H1 (cell line): Measurements from ENCODE around the gene WDR54. TPM values are rescaled to one million over a fixed set of nuclear protein-coding genes. Genes with fewer than 3 reads are reported as not detected.

Experiments
- ASH2L ChIP-seq: fragments of 200-600, 300-600 bp; sonication (generic); IDR thresholded peaks from one replicate; pipeline ENCODE4 v1.7.1; 2017; ENCODE audit warnings: low read length
- BACH1 ChIP-seq: IDR thresholded peaks from 2 replicates; pipeline ENCODE4 v1.6.1; 2012; ENCODE audit warnings: low read length, improper control_type of control experiment
- CBX8 ChIP-seq: fragments of 300-800, 300-1000 bp; sonication (generic); IDR thresholded peaks from 2 replicates; pipeline ENCODE4 v1.7.1; 2016; ENCODE audit warnings: low read depth, low read length, borderline replicate concordance
- CEBPB ChIP-seq: IDR thresholded peaks from 2 replicates; pipeline ENCODE4 v1.6.1; 2012; ENCODE audit warnings: low read depth, low read length
- CREB1 ChIP-seq: IDR thresholded peaks from 2 replicates; pipeline ENCODE4 v1.6.1; 2012; ENCODE audit warnings: inconsistent platforms
- EP300 ChIP-seq, 2 experiments: IDR thresholded peaks; 1 replicate in 1 of 2; 2 replicates in 1 of 2; pipeline ENCODE4 v1.6.1; 2011 to 2012; ENCODE audit warnings: low read depth in 2 of 2, low read length in 2 of 2, mild to moderate bottlenecking in 2 of 2, borderline replicate concordance in 1 of 2, inconsistent platforms in 1 of 2, moderate library complexity in 1 of 2
- EZH2 ChIP-seq: fragments of 200-600 bp; sonication (generic); IDR thresholded peaks from 2 replicates; pipeline ENCODE4 v1.7.1; 2012; ENCODE audit warnings: low read depth, mild to moderate bottlenecking, moderate library complexity, low read length, inconsistent platforms; ENCODE audit not compliant: severe bottlenecking
- GABPA ChIP-seq: IDR thresholded peaks from 2 replicates; pipeline ENCODE4 v1.6.1; 2011; ENCODE audit warnings: mild to moderate bottlenecking, low read length, moderate library complexity, borderline replicate concordance; ENCODE audit not compliant: insufficient read depth
- GTF2F1 ChIP-seq: IDR thresholded peaks from 2 replicates; pipeline ENCODE4 v1.6.1; 2012; ENCODE audit warnings: low read depth, low read length, improper control_type of control experiment, borderline replicate concordance
- KDM1A ChIP-seq: fragments of 200-600, 300-600 bp; sonication (generic); IDR thresholded peaks from 2 replicates; pipeline ENCODE4 v1.7.1; 2016; ENCODE audit warnings: mild to moderate bottlenecking, low read length, borderline replicate concordance
- POLR2A ChIP-seq, 2 experiments: IDR thresholded peaks; 1 replicate in 1 of 2; 2 replicates in 1 of 2; pipeline ENCODE4 v1.6.1; 2011; ENCODE audit warnings: low read depth in 2 of 2, low read length in 2 of 2, mild to moderate bottlenecking in 2 of 2; ENCODE audit errors: control extremely low read depth in 1 of 2
- SP4 ChIP-seq: IDR thresholded peaks from 2 replicates; pipeline ENCODE4 v1.6.1; 2012; ENCODE audit warnings: low read length, inconsistent platforms
- SUZ12 ChIP-seq: fragments of 200-600 bp; sonication (generic); IDR thresholded peaks from 2 replicates; pipeline ENCODE4 v1.6.1; 2012; ENCODE audit warnings: mild to moderate bottlenecking, inconsistent platforms, low read length, moderate library complexity, mixed read lengths
- TBP ChIP-seq: IDR thresholded peaks from 2 replicates; pipeline ENCODE4 v1.6.1; 2011; ENCODE audit warnings: low read depth, low read length, improper control_type of control experiment
- TCF12 ChIP-seq: IDR thresholded peaks from 2 replicates; pipeline ENCODE4 v1.6.1; 2011; ENCODE audit warnings: low read depth, mild to moderate bottlenecking, low read length
- YY1 ChIP-seq: IDR thresholded peaks from 2 replicates; pipeline ENCODE4 v1.6.1; 2011; ENCODE audit warnings: low read depth, mild to moderate bottlenecking, low read length
- polyA plus RNA-seq, 7 experiments: library from polyadenylated mRNA; depleted of rRNA in 3 of 7; stranded (reverse) in 5 of 7; unstranded in 2 of 7; fragments of >200 nt in 5 of 7; fragments of 200-250 nt in 2 of 7; gene quantifications; 1 replicate in 5 of 7; 2 replicates in 1 of 7; 4 replicates in 1 of 7; pipeline versions ENCODE4 v1.2.1 to v1.2.3, GENCODE V29; 2011 to 2013; ENCODE audit warnings: missing spikeins in 2 of 7, mixed read lengths in 2 of 7
- total RNA-seq: library from RNA; stranded (reverse); fragmentation: NEBNext Ultra II Directional; extraction: Animal tissue kit (Norgen Biotek cat#: 25700); gene quantifications from 2 replicates; pipeline ENCODE4 v1.2.1, GENCODE V29; 2021
- TF ChIP-seq, protein P1 (sequence below): IDR thresholded peaks from 2 replicates; pipeline ENCODE4 v1.6.1; 2012; ENCODE audit warnings: inconsistent platforms
- TF ChIP-seq, protein P2 (sequence below): IDR thresholded peaks from 2 replicates; pipeline ENCODE4 v1.6.1; 2012; ENCODE audit warnings: low read length, inconsistent platforms
- TF ChIP-seq, protein P3 (sequence below), 3 experiments: IDR thresholded peaks; 1 replicate in 2 of 3; 2 replicates in 1 of 3; pipeline versions ENCODE4 v1.5.1 to v1.6.1; 2011; ENCODE audit warnings: low read length in 3 of 3, mild to moderate bottlenecking in 3 of 3, inconsistent platforms in 2 of 3, low read depth in 1 of 3, moderate library complexity in 1 of 3; ENCODE audit not compliant: insufficient read depth in 1 of 3; ENCODE audit errors: control extremely low read depth in 1 of 3

The WDR54 gene
- total and polyA plus RNA-seq, 2 of the 8 experiments (the other 6 are each of a cell fraction or from before 2014, with no cell fraction given), result 41.6 to 125 TPM

DNA sequence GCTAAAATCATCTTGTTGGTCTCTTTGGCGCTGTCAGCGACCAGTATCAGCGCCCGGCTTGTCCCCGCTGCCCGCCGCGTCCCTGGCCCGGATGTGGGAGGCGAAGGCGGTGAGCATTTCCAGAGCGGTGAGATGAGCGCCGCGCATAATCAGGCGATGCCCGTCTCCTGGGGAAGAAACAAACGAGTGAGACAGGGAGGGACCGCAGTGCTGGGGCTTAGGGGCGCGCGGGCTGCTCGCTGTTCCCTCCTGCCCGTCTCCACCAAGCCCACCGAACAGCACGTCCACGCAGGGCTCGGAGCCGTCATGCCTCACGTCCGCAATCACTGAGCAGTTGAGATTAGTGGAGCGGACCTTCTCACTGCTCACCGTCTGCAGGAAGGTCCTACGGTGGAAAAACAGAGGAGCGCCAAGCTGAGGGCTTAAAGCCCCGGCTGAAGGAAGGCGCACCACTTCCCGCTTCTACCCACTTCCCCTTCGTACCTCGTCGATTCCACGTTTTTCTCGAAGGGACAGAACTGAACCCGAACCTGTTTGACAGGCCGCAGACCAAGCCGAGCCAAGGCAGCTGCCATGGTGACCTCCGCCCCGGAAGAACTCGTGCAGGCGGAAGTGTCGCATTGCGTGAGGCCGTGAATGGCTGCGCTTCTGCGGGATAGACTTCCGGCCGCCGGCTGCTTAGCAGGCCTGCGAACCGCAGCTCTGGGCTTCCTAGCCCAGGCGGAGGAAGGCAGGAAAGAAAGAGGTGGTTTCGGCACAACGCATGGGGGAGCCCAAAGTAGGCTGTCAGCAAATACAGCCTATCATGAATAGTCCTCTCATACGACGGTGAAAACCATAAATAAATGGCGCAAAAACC is 50.8 kb downstream of the WDR54 start, which contains the start of gene MRPL53 (continued):
- TF ChIP-seq TCF12 (0 out of 2 replicates have a peak, but pooled peaks have one; percentile 11), KDM1A (no peak), EP300 (IDR thresholded peaks at IDR 0.05; ENCODE audit: borderline replicate concordance in 1 of 2, low read depth in 2 of 2, low read length in 2 of 2) (0 out of 3 replicates have a peak, but pooled peaks of 1 of the 2 experiments have one; percentile 46), BACH1 (no peak; the same call in 1 of the 2 replicates), EZH2 (no peak), TBP (peak; percentile 64; the same call in 1 of the 2 replicates), ASH2L (peak; percentile 83), POLR2A (IDR thresholded peaks at IDR 0.05; ENCODE audit: control extremely low read depth in 1 of 2, low read depth in 2 of 2, low read length in 2 of 2) (peak; percentile 80 to 95), SP4 (no peak), GTF2F1 (peak; percentile 72; the same call in 1 of the 2 replicates), GABPA (peak; percentile 99), CREB1 (peak; percentile 78), YY1 (peak; percentile 93), CEBPB (peak; percentile 34; the same call in 1 of the 2 replicates), SUZ12 (no peak), CBX8 (no peak)
- TF ChIP-seq, protein P1, sequence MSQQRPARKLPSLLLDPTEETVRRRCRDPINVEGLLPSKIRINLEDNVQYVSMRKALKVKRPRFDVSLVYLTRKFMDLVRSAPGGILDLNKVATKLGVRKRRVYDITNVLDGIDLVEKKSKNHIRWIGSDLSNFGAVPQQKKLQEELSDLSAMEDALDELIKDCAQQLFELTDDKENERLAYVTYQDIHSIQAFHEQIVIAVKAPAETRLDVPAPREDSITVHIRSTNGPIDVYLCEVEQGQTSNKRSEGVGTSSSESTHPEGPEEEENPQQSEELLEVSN, result 0 out of 2 replicates have a peak, but pooled peaks have one; percentile 48
- TF ChIP-seq, protein P2, sequence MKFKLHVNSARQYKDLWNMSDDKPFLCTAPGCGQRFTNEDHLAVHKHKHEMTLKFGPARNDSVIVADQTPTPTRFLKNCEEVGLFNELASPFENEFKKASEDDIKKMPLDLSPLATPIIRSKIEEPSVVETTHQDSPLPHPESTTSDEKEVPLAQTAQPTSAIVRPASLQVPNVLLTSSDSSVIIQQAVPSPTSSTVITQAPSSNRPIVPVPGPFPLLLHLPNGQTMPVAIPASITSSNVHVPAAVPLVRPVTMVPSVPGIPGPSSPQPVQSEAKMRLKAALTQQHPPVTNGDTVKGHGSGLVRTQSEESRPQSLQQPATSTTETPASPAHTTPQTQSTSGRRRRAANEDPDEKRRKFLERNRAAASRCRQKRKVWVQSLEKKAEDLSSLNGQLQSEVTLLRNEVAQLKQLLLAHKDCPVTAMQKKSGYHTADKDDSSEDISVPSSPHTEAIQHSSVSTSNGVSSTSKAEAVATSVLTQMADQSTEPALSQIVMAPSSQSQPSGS, result peak; percentile 65; the same call in 1 of the 2 replicates
- TF ChIP-seq, protein P3, sequence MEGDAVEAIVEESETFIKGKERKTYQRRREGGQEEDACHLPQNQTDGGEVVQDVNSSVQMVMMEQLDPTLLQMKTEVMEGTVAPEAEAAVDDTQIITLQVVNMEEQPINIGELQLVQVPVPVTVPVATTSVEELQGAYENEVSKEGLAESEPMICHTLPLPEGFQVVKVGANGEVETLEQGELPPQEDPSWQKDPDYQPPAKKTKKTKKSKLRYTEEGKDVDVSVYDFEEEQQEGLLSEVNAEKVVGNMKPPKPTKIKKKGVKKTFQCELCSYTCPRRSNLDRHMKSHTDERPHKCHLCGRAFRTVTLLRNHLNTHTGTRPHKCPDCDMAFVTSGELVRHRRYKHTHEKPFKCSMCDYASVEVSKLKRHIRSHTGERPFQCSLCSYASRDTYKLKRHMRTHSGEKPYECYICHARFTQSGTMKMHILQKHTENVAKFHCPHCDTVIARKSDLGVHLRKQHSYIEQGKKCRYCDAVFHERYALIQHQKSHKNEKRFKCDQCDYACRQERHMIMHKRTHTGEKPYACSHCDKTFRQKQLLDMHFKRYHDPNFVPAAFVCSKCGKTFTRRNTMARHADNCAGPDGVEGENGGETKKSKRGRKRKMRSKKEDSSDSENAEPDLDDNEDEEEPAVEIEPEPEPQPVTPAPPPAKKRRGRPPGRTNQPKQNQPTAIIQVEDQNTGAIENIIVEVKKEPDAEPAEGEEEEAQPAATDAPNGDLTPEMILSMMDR (IDR thresholded peaks at IDR 0.05; ENCODE audit: control extremely low read depth in 1 of 3, insufficient read depth in 1 of 3, low read depth in 1 of 3, low read length in 3 of 3), result no peak
